Measurements from ENCODE around the gene EPB41L4A.

DNA sequence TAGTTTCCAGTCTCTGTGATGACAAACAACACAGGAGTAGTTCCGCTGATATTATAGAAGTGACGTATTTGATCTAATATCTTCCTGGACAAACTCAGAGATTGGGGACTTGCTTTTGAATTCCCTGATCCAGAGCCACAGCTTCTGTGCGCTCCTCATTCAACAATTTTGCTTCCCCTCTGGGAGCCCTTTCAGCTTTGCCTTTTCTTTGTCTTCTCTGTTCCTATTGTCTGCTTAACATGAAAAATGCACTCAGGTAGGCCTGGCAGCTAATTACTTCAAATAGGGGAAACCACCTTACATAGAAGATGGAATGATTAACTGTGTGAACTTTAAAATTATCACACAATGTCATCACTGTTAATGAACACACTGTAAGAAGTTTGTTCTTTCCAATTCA lies 192.9 kb downstream of the EPB41L4A start:
- TF ChIP-seq GATA2 (IDR thresholded peaks at IDR 0.05; ENCODE audit: low read depth, low read length), result no peak
- no peak for TF ChIP-seq GATA3 (IDR thresholded peaks at IDR 0.05; ENCODE audit: low read depth, low read length)

Measured in SH-SY5Y (cell line).